K562 (cell line): ENCODE data around the gene CEMIP. TPM values are rescaled to one million over a fixed set of nuclear protein-coding genes. Genes with fewer than 3 reads are reported as not detected.

Experiments
- BMI1 ChIP-seq: fragments of 150-350 bp; IDR thresholded peaks from 2 replicates; pipeline ENCODE4 v1.6.1; 2014; ENCODE audit warnings: low read length
- CBX2 ChIP-seq: fragments of 200-600 bp; sonication (generic); IDR thresholded peaks from one replicate; pipeline ENCODE4 v1.6.1; 2012; ENCODE audit warnings: mild to moderate bottlenecking, low read length, inconsistent platforms; ENCODE audit not compliant: insufficient read depth, poor library complexity, severe bottlenecking
- DLX4 ChIP-seq: fragments of 250-450 bp; sonication (Bioruptor Pico); IDR thresholded peaks from 2 replicates; pipeline ENCODE4 v1.6.1; 2021; ENCODE audit warnings: mild to moderate bottlenecking
- EWSR1 ChIP-seq: fragments of 450-650 bp; IDR thresholded peaks from 2 replicates; pipeline ENCODE4 v1.6.1; 2018; ENCODE audit warnings: borderline replicate concordance, mild to moderate bottlenecking, low read depth, moderate library complexity; ENCODE audit not compliant: partially characterized antibody
- FOSL1 ChIP-seq: fragments of 200-800 bp; sonication (Bioruptor generic); conservative IDR thresholded peaks from 2 replicates; pipeline ENCODE4 v1.6.1; 2016; ENCODE audit warnings: missing genetic modification characterization, missing compliant biosample characterization
- KDM5B ChIP-seq: fragments of 200-600 bp; sonication (generic); IDR thresholded peaks from 2 replicates; pipeline ENCODE4 v1.6.1; 2012; ENCODE audit warnings: low read depth, mild to moderate bottlenecking, moderate library complexity, low read length, control low read depth, inconsistent platforms; ENCODE audit not compliant: insufficient replicate concordance
- NRF1 ChIP-seq, 2 experiments: fragments of 450-650 bp; IDR thresholded peaks in 1 of 2; conservative IDR thresholded peaks in 1 of 2; 2 replicates each; pipeline ENCODE4 v1.6.1; 2014; ENCODE audit warnings: mild to moderate bottlenecking in 2 of 2
- REST ChIP-seq, 2 experiments: fragments of 450-650 bp; formaldehyde crosslinking in 1 of 2; IDR thresholded peaks; 2 replicates each; pipeline versions ENCODE4 v1.4.0 to v1.6.1; 2014 to 2020; ENCODE audit warnings: mild to moderate bottlenecking in 2 of 2, borderline replicate concordance in 1 of 2, low read depth in 1 of 2
- SLC30A9 ChIP-seq: fragments of 250-450 bp; sonication (Bioruptor Pico); IDR thresholded peaks from 2 replicates; pipeline ENCODE4 v1.8.0; 2022; ENCODE audit warnings: mild to moderate bottlenecking, moderate library complexity
- TEAD1 ChIP-seq, 2 experiments: fragments of 450-650 bp in 1 of 2; sonication (generic) in 1 of 2; formaldehyde crosslinking; IDR thresholded peaks; 2 replicates each; pipeline versions ENCODE4 v1.4.0 to v1.8.0; 2020 to 2022; ENCODE audit warnings: mild to moderate bottlenecking in 2 of 2, missing genetic modification reagents in 1 of 2
- YY1 ChIP-seq, 3 experiments: IDR thresholded peaks; 2 replicates each; pipeline ENCODE4 v1.6.1; 2011; ENCODE audit warnings: low read length in 2 of 3, mild to moderate bottlenecking in 2 of 3, moderate library complexity in 2 of 3, borderline replicate concordance in 1 of 3, control low read depth in 1 of 3, low read depth in 1 of 3; ENCODE audit not compliant: insufficient read depth in 3 of 3, insufficient replicate concordance in 2 of 3, control insufficient read depth in 1 of 3, insufficient read length in 1 of 3; ENCODE audit errors: extremely low read depth in 1 of 3
- ZBTB7A ChIP-seq: IDR thresholded peaks from 2 replicates; pipeline ENCODE4 v1.6.1; 2011; ENCODE audit warnings: low read depth, mild to moderate bottlenecking, low read length, moderate library complexity, borderline replicate concordance; ENCODE audit not compliant: control insufficient read depth
- ZNF449 ChIP-seq: fragments of 250-450 bp; sonication (Bioruptor Pico); IDR thresholded peaks from 2 replicates; pipeline ENCODE4 v1.8.0; 2022; ENCODE audit warnings: moderate library complexity, mild to moderate bottlenecking, inconsistent platforms
- ZSCAN29 ChIP-seq: fragments of 450-650 bp; IDR thresholded peaks from 2 replicates; pipeline ENCODE4 v1.6.1; 2017
- polyA plus RNA-seq, 8 experiments: library from polyadenylated mRNA; depleted of rRNA in 4 of 8; stranded (reverse) in 5 of 8; unstranded in 3 of 8; fragments of >200 nt; fragmentation: Nextera tagmentation in 2 of 8; fragmentation: Illumina TruSeq in 1 of 8; extraction: Ambion mirVana in 2 of 8; extraction: Trizol in 1 of 8; gene quantifications; 2 replicates each; pipeline versions ENCODE4 v1.2.1 to v1.2.3, GENCODE V29; 2011 to 2014; ENCODE audit warnings: inconsistent platforms in 1 of 8, missing spikeins in 1 of 8
- total RNA-seq, 7 experiments: library from RNA; depleted of rRNA in 6 of 7; stranded (reverse); fragments of >200 nt in 6 of 7; fragmentation: Illumina TruSeq in 2 of 7; extraction: Trizol in 2 of 7; gene quantifications; 2 replicates each; pipeline versions ENCODE4 v1.2.1 to v1.2.3, GENCODE V29; 2011 to 2021; ENCODE audit warnings: low replicate concordance in 1 of 7
- TF ChIP-seq, protein P1 (sequence below): sonication (generic); IDR thresholded peaks from 2 replicates; pipeline ENCODE4 v1.6.1; 2016

The CEMIP gene
- total and polyA plus RNA-seq, 9 of the 15 experiments (the other 6 are each of a cell fraction or from before 2014, with no cell fraction given), result 0.33 TPM; not detected in 8

GRCh38 chr15:80988148-80988796 is 209.1 kb downstream of the CEMIP start (continued):
- TF ChIP-seq, protein P1, sequence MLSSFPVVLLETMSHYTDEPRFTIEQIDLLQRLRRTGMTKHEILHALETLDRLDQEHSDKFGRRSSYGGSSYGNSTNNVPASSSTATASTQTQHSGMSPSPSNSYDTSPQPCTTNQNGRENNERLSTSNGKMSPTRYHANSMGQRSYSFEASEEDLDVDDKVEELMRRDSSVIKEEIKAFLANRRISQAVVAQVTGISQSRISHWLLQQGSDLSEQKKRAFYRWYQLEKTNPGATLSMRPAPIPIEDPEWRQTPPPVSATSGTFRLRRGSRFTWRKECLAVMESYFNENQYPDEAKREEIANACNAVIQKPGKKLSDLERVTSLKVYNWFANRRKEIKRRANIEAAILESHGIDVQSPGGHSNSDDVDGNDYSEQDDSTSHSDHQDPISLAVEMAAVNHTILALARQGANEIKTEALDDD, result 0 out of 2 replicates have a peak, but pooled peaks have one; percentile 6
- TF ChIP-seq REST (IDR thresholded peaks at IDR 0.05; ENCODE audit: borderline replicate concordance), result no peak
- no peak for TF ChIP-seq REST (CRISPR knock-in tag; IDR thresholded peaks at IDR 0.05; ENCODE audit: low read depth)
- no peak for TF ChIP-seq BMI1
- no peak for TF ChIP-seq ZNF449 (CRISPR knock-in tag)
- no peak for TF ChIP-seq CBX2
- no peak for TF ChIP-seq ZBTB7A
- TF ChIP-seq DLX4 (CRISPR knock-in tag), result no peak
- no peak for TF ChIP-seq SLC30A9 (CRISPR knock-in tag)
- 0 out of 4 replicates have a peak, but pooled peaks of 1 of the 2 experiments have one; percentile 22 for TF ChIP-seq TEAD1 (CRISPR knock-in tag; IDR thresholded peaks at IDR 0.05)
- TF ChIP-seq YY1 (IDR thresholded peaks at IDR 0.05; ENCODE audit: borderline replicate concordance in 1 of 3, control insufficient read depth in 1 of 3, extremely low read depth in 1 of 3, insufficient read depth in 3 of 3, insufficient read length in 1 of 3, insufficient replicate concordance in 2 of 3, low read depth in 1 of 3, low read length in 2 of 3), result no peak
- TF ChIP-seq FOSL1 (tag), result no peak
- TF ChIP-seq EWSR1, result no peak
- no peak for TF ChIP-seq KDM5B
- no peak for TF ChIP-seq NRF1 (conservative IDR thresholded peaks at IDR 0.05 in 1 of 2, IDR thresholded peaks at IDR 0.05 in 1 of 2)
- TF ChIP-seq ZSCAN29, result no peak
